GM18498 (cell line): ENCODE measurements around the gene COL18A1.

Source experiments
- ATAC-seq: cut with Tn5 transposase; IDR thresholded peaks from one replicate; pipeline ENCODE4 v1.9.1; 2021; ENCODE audit warnings: mild to moderate bottlenecking, moderate library complexity; ENCODE audit not compliant: unreplicated experiment

COL18A1 gene

GRCh38 chr21:45487891-45488600 is 83.1 kb downstream of the COL18A1 start:
- ATAC-seq: no peak

GRCh38 chr21:45488931-45489721 is 84.2 kb downstream of the COL18A1 start:
- no peak for ATAC-seq

GRCh38 chr21:45489722-45489982 is 84.7 kb downstream of the COL18A1 start:
- no peak for ATAC-seq

DNA sequence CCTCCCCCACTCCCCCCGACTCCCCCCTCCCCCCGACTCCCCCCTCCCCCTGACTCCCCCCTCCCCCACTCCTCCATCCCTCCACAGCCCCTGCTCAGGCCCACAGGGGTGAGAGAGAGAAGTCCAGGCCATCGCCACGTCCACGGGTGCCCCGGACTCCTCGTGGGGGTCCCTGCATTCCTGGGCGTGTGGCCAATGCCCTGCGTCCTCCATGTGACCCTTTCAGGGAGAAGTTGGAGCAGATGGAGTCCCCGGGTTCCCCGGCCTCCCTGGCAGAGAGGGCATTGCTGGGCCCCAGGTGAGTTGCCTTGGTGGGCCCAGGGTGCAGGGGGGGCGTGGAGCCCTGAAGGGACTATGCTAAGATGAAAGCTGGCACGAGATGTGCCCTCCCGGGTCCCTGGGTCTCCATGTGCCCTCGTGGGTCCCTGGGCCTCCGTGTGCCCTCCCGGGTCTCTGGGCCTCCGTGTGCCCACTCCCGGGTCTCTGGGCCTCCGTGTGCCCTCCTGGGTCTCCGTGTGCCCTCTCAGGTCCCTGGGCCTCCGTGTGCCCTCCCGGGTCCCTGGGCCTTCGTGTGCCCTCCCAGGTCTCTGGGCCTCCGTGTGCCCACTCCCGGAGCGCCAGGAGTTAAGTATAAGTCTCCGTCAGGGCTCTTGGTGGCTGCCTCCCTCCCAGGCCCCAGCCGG is 85.2 kb downstream of the COL18A1 start:
- no peak for ATAC-seq

GRCh38 chr21:45491056-45491455 is 86.1 kb downstream of the COL18A1 start:
- no peak for ATAC-seq

GRCh38 chr21:45491623-45492022 is 86.7 kb downstream of the COL18A1 start:
- ATAC-seq: no peak

- no peak for ATAC-seq
Observed at GRCh38 chr21:45492765-45493164, 87.8 kb downstream of the COL18A1 start.

DNA sequence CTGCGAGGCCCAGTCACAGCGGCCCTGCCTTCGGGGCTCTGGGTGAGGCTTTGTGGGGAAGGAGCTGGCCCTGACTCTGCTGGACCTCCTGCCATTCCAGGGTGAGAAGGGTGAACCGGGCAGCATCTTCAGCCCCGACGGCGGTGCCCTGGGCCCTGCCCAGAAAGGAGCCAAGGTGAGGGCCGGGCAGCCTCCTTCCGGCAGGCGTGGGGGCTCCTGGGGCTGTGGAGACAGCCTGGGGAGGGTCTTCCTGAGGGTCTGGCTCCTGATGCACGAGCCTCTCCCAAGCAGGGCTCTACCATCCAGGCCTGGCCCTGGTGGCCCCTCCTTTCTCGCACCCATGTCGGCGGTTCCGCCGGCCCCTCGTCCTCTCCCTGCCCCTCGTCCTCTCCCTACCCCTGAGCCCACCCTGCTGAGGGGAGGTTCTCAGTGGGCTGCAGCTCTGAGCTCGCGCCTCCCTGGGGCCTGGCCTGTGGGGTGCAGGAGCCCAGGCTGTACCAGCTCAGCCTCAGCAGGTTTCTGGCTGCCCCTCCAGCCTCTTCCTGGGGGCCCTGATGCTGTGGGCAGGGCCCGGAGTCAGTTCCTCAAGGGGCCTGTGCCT is 88.5 kb downstream of the COL18A1 start:
- no peak for ATAC-seq

GRCh38 chr21:45494135-45494850 is 89.3 kb downstream of the COL18A1 start:
- ATAC-seq: no peak

- no peak for ATAC-seq
Observed at GRCh38 chr21:45494851-45495680, 90.1 kb downstream of the COL18A1 start.

GRCh38 chr21:45496151-45496967 is 91.4 kb downstream of the COL18A1 start:
- no peak for ATAC-seq

GRCh38 chr21:45496968-45497845 is 92.2 kb downstream of the COL18A1 start:
- no peak for ATAC-seq

DNA sequence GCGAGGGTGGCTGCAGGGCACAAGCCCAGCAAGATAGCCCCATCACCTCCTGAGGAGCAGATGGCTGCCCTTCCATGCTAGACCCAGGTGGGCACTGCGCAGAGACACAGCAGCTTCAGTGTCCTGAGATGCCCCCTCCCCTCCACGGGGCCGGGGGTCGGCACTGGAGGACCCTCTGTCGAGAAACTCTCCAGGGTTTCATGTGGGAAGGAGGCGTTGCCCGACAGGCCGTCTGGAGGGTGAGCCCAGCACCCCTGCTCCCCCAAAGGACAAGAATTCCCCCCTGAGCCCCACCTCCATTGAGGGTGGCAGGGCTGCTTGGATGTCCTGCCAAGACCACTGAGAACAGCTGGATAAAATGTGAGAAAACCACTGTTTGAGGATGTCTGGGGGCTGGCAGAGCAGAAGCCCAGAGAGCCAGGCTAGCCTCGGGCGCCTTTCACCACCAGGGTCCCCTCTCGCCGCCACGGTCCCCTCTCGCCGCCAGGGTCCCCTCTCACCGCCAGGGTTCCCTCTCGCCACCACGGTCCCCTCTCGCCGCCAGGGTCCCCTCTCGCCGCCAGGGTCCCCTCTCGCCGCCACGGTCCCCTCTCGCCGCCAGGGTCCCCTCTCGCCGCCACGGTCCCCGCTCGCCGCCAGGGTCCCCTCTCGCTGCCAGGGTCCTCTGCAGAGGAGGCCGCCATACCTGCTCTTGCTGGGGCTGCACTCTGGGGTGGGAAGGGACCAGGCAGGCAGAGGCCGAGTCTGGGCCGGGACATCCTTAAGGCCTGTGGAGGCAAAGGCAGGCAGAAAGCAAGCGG is 93.1 kb downstream of the COL18A1 start:
- ATAC-seq: no peak

DNA sequence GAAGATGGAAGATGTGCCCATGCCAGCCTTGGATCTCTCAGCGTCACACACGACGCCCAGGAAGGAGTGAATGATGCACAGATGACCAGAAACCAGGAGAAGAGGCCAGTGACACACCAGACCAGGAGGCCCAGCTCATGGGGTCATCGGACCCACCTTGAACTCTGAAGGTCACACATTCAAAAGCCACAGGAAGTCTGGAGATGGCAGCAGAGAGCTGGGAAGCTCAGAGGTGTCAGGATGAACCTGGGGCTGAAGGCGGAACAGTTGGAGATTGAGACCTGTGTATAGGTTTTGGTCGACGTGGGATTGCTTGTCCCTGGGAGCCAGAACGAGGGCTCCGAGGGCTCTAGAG is 93.7 kb downstream of the COL18A1 start:
- no peak for ATAC-seq

GRCh38 chr21:45499201-45499750 is 94.3 kb downstream of the COL18A1 start:
- ATAC-seq: no peak

- no peak for ATAC-seq
Observed at GRCh38 chr21:45499970-45500577, 95.1 kb downstream of the COL18A1 start.
